Measurements from ENCODE around the gene TMEM178A.
"Not testable (repeated sequence)": the region's sequence is repeated elsewhere in the genome, so short reads cannot be mapped to it uniquely, and the experiment has no call there.

The TMEM178A gene

GRCh38 chr2:39649511-39649910 is 16.2 kb upstream of the TMEM178A start:
- no peak for DNase-seq

- DNase-seq = no peak
These were observed 15.2 kb upstream of the TMEM178A start for GRCh38 chr2:39650468-39650867.

- DNase-seq = not testable (repeated sequence)
These were observed 9.5 kb upstream of the TMEM178A start for GRCh38 chr2:39656215-39656614.

GRCh38 chr2:39657287-39657937 is 8.3 kb upstream of the TMEM178A start:
- no peak for DNase-seq

- DNase-seq = no peak
These were observed 7.3 kb upstream of the TMEM178A start for GRCh38 chr2:39658371-39658770.

GRCh38 chr2:39659765-39660611 is 5.7 kb upstream of the TMEM178A start:
- DNase-seq = no peak

GRCh38 chr2:39660612-39661236 is 5.0 kb upstream of the TMEM178A start:
- DNase-seq = no peak

- no peak for DNase-seq
These were observed 3.9 kb upstream of the TMEM178A start for GRCh38 chr2:39661826-39662225.

GRCh38 chr2:39663187-39663930 is 2.4 kb upstream of the TMEM178A start:
- DNase-seq = no peak

- no peak for DNase-seq
These were observed 1.4 kb upstream of the TMEM178A start for GRCh38 chr2:39664232-39664887.

- no peak for DNase-seq
These were observed 677 bp upstream of the TMEM178A start for GRCh38 chr2:39664888-39665591.

GRCh38 chr2:39666491-39667101 is 879 bp downstream of the TMEM178A start:
- no peak for DNase-seq

- DNase-seq = no peak
These were observed 1.6 kb downstream of the TMEM178A start for GRCh38 chr2:39667104-39667885.

- DNase-seq = no peak
These were observed 2.2 kb downstream of the TMEM178A start for GRCh38 chr2:39667886-39668276.

GRCh38 chr2:39668576-39669080 is 2.9 kb downstream of the TMEM178A start:
- no peak for DNase-seq

- no peak for DNase-seq
These were observed 5.9 kb downstream of the TMEM178A start for GRCh38 chr2:39671604-39672003.

- DNase-seq = no peak
These were observed 7.3 kb downstream of the TMEM178A start for GRCh38 chr2:39673018-39673417.

GRCh38 chr2:39676342-39676741 is 10.6 kb downstream of the TMEM178A start:
- no peak for DNase-seq

GRCh38 chr2:39678170-39678569 is 12.5 kb downstream of the TMEM178A start:
- no peak for DNase-seq

GRCh38 chr2:39679805-39680204 is 14.1 kb downstream of the TMEM178A start:
- DNase-seq = no peak

Data from stimulated activated CD4-positive, alpha-beta T cell treated with anti-CD3 and anti-CD28 coated beads, Interleukin-4, amount 100 ng/mL, for 4 hours (primary cell).